GM19468 (cell line): ENCODE measurements around the gene TEAD1.

Source experiments
- ATAC-seq: cut with Tn5 transposase; IDR thresholded peaks from one replicate; pipeline ENCODE4 v1.9.1; 2021; ENCODE audit warnings: mild to moderate bottlenecking, moderate library complexity, moderate number of reproducible peaks; ENCODE audit not compliant: unreplicated experiment; ENCODE audit errors: extremely low read depth

The TEAD1 gene

DNA sequence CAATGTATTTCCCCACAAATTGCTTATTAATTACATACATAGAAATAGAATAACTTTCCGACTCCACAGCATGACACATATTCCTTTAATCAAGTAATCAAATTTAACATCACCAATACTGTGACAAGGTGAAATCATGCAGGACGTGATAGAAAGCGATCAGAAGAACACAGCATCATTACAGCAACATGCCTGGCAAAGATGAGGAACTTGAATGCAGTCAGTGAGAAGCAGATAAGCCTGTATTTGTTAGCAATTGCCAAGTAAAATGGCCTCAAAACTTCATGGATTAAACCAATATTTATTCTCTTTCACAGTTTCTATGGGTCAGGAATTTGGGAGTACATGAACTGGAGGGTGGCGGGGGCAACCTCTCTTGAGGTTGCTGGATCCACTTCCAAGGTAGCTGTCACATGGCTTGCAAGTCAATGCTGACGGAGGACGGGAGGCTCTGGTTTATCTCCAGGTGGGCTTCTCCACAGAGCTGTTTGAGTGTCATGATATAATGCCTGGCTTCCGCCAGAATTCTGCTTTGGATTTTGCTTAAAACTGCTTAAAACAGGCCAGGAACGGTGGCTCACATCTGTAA lies 12.0 kb upstream of the TEAD1 start:
- ATAC-seq: no peak

DNA sequence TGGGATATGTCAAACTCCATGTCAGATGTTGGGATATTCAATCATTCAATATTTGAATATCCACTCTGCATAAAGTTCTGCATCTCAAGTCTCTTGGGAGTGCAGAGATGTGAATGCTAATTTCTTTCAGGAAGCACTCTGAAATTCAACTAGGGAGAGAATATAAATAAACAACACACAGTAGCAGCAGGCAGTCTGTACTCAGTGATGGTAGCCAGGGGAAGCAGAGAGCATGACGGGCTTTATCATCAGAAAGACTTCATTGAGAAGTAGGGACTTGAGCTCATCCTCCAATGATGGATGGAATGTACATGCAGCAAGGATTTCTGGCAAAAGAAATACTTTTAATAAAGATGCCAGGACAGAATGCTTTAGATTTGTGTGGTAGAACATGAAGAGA lies 9.8 kb upstream of the TEAD1 start:
- ATAC-seq: no peak

DNA sequence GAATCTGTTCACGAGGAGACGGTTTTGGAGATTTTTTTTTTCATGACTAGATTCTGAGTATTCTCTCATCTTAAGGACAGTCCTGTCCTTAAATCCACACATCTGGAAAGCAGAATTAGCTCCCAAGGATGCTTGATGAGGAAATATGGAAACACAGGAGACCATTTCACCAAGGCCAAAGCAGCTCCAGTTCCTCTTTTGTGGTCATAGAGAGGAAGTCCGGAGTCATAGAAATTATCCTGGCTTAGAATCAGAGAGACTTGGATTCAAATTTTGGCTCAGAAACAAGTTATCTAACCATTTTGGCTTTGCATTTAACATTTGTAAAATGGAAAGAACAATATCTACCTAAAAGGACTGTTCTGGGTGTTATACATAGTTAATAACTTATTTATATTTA lies 7.3 kb upstream of the TEAD1 start:
- ATAC-seq: no peak

DNA sequence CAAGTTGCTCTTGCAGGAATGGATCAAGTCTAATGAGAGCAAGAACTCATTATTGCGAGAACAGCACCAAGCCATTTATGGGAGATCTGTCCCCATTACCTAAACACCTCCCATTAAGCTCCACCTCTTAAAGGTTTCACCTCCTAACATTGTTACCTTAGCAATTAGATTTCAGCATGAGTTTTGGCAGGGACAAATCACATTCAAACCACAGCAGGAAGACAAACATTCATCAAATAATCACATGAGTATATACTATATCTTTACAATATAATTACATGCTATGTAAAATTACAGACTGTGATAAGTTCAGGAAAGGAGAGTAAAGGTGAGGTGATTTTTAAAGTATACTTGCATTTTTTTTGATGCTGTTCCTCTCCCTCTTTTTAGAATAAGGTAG lies 6.6 kb upstream of the TEAD1 start:
- no peak for ATAC-seq

DNA sequence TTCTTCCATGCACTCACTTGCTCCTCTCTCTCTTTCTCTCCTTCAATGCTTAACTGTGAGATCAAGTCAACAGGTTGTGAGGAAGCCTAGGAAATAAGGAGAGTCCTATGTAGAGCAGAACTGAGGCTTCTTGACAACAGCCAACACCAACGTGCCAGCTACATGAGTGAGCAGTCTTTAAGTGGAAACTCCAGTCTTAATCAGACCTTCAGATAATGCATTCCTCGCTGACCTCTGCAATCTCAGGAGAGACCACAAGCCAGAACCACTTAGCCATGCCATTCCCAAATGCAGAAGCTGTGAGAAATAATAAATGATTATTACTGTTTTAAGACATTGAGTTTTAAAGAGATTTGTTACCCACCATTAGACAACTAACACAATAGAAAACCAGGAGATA lies 6.1 kb upstream of the TEAD1 start:
- ATAC-seq: no peak

DNA sequence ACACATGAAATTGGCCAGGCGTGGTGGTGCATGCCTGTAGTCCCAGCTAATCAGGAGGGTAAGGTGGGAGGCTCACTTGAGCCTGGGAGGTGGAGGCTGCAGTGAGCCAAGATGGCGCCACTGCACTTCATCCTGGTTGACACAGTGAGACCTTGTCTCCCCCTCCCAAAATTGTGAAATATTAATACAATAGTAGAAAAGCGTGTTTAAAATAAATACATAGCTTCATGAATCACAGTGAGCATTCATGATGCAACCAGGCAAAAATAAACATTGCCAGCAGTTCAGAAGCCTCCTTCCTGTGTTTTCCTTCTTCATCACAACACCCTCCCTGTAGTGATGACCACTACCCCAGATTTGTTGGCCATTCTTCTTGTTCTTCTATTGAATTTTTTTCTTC lies 4.3 kb upstream of the TEAD1 start:
- ATAC-seq: no peak

DNA sequence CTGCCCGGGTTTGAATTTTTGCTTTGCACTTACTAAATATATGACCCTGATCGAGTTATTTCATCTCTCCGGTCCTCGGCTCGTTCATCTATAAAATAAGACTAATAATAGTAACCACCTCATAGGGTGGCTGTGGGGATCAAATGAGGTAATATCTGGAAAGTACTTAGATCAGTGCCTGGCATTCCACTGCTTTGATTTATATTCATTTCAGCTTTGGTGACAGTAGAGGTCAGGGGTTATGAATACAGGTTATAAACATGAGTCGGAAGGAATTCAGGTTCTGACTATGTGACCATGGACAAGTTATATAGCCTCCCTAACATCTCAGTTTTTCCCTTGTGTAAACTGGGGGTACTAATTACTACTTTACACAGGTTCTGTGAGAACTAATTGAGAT lies 2.9 kb upstream of the TEAD1 start:
- ATAC-seq: no peak

DNA sequence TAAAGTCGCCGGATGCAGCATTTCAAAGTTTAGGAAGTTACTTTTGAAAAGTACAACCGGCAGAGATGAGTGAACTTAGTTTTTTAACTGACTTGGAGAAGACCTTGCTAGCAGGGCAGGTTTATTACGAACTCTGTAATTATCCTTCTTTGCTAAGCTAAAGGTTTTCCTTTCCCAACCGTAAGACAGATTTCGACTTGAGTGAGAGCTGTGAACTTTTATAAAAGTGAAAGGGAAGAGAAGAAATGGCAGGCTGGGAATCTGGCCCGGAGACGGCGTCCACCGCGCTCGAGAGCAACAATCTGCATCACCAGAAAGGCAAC lies 659 bp upstream of the TEAD1 start:
- no peak for ATAC-seq

DNA sequence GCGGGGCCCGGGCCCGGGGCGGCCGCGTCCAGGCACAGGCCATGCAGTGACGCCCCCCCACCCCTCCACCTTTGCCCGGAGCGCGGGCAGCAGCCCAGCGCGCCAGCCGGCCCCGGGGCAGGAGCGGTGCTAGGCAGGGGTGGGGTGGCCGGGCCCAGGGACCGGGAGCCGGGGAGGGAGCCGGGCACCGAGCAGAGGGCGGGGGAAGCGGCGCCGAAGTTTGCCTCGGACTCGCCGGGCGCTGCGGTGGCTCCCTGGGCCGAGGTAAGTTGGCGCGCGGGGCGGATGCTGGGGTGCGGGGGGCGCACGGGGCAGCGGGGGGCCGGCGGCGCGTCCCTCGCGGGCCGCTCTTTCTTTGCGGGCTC lies 332 bp downstream of the TEAD1 start:
- no peak for ATAC-seq

DNA sequence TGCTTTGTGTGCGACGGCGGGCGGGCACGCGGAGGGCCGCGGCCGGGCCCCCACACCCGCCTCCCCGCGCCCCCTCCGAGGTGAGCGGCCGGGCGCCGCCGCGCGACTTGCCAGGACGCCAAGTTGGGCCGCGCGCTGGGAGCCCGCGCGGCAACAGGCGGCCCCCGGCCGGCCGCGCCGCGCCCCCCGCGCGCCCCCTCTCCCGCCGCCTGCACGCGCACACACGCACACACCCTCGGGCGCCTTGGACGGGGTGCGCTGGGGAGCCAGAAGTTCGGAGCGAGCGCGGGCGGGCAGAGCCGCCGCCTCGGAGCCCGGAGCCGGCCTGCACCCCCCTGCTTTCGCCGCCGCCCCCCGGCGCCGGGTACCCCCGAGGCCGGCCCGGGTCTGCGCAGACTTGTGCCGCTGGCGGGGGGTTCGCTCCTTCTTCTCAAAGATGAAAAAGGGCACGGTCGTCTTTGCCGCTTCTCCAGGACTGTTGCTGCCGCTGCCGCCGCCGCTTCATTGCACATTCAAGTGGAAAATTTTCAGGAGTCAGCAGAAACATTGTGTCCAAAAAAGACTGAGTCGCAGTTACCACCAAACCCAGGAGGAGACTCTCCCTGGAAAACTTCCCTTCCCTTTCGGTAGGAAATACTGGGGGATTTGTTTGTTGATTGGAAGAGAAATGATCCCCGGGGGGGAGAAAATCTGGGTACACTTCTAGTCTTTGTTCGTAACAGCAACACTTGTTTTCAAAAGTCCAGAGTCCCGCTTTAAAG lies 895 bp downstream of the TEAD1 start:
- no peak for ATAC-seq

DNA sequence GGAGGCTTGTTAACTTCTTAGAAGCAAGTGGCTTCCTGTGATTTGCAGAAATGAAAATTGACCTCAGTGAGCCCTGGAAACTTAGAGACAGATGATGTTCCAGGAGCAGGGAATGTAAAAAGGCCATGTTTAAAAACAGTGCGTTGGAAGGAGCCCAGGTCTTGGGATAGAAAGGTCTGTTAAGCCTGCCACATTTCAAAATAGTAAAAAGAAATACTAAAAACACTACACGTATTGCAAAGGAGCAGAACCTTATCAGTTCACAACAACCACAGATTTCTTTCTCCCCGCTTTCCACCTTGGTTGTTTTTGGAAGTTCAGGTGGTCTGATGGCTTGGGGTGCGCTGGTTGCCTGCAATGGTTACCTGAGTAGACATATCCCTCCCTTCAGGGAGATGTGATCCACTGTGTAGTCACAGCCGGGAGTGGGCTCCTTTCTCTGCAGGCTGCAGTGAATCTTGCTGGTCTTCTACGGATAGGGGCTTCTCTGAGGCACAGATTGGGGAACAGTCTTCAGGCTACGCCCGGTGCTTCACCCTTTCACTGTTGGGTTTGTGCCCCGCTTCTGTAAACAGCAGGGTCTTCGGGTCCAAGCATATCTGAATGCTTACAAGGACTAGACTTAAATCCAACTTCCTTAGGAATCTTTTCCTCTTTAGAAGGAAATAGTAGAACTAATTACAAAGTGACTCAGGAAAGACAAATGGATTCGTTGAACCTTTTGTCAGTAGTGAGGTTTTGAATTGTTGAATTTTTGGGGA lies 1.9 kb downstream of the TEAD1 start:
- ATAC-seq: no peak

DNA sequence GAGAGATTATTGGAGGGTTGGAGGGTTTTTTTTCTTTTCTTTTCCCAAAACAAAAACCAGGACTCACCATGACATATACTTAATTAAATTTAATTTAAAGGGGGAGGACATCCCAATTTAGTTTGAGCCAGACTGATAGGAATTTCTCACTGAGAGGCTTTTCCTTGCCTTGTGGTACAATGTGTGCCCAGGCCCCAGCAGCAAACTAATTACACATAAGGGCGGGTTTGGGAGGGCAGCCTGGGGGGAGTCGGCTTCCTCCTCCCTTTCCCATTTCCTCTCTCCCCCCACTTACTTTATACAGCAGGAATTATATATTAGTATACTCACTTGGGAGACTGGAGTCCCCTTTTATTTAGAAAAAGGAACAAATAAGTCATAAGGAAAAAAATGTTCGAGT lies 2.9 kb downstream of the TEAD1 start:
- no peak for ATAC-seq

DNA sequence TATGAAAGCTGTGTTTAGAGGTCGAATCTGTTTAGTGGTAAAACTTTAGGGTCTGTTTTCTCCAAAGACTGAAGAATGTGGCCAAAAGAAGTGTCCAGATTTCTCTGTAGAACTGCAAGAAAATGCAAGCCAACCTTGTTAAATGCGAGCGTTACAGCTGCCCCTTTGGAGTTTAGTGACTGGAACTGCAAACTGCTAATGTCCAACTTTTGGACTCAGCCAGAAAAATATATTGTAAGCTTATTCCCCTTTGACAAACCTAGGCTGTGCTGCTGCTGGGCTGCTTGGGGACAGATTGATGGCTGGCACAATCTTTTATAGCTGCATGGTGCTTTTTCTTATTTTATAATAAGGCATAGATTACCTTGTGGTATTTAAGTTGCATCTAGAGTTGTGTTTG lies 3.9 kb downstream of the TEAD1 start:
- ATAC-seq: no peak

DNA sequence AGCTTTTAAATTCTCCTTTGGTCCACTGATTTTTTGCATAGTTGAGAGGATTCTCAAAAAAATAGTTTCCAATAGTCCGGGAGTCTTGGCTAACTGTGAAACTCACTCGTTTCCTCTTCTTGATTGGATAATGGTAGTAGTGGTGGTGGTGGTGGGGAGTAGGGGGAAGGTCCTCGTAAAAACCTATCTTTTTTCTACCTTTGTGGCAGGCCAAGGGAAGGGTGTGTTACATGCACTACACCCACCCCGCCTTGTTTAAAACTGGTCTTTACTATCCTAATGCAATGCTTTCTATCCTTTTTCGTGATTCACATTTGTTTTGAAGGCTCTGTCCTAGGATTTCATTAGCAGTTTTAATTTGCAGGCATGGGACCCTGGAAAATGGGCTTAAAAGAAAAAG lies 4.8 kb downstream of the TEAD1 start:
- no peak for ATAC-seq

DNA sequence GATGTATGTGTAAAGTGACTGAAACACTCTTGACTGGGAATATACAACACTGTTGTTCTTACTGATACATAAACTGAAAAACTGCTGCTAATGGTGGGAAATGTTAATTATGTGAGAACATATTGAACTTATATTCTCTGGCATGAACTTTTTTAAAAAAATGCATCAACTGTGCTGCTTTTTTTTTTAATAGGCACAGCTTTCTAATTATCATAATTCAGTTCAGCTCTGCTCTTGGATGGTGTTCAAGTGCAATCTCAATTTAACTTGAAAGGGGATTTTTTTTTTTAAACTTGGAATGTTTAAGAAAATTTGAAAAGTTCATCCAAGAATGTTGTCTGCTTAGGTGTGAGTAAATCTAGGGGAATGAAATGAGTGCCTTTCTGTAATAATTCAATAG lies 5.2 kb downstream of the TEAD1 start:
- ATAC-seq: no peak

DNA sequence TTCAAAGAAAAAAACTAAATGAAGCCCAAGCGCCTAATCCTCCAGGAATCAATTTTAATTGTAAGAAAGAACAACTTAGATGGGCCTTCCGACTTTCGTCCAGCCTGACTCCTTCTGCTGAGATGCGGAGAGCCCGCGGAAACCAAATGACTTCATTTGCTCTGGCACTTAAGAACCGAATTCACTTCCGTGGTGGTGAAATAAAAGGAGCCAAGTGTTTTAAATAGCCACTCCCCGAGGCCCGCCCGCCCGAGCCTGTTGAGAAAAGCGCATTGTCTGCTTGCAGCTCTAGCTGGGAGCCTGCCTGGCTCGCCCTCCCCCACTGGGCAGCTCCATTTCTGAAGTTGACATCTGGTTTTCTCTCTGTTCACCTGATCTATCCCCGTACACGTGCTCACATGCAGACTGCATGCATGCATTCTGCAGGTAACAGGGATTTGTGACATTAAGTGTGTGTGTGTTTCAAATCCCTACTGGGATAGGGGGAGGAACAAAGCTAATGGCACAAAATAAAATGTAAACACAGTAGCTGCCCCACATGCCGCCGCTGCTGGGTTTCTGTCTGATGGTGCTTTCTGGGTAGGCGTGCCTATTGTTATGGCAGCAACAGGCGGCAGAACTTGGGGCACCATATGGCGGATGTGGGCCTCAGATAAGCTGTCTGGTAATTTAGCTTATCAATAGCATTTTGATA lies 6.2 kb downstream of the TEAD1 start:
- no peak for ATAC-seq

DNA sequence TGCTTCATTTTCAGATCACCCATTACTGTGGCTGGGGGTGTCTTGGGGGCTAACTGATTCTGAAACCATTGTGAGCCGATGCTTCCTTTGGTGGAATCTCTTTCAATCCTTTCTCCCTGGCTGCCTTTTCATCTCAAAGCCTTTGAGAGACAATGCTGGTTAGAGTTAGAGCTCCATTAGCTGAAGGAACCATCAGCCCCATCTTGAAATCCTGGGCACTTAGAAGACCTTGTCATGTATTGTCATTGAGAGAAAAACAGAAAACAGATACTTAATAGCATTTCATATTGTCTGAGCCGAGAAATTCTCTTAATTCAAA lies 6.7 kb downstream of the TEAD1 start:
- ATAC-seq: no peak

DNA sequence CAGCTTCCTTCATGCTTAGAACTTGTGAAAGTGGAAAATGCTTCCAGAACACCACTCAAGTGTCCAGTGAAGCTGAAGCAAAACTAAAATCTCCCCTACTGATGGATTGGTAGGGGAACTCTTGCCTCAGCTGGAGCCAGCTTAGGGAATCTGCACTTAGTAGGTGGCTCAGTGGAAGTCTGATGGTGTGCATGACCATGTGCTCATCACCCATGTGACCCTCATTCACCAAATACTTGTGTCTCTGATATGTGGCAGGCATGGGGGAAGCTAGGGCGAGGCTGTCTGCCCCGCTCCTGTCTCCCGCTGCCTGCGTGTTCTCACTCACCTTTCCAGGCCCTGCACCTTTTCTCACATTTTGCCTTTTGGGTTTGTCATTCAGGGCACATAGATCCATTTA lies 7.2 kb downstream of the TEAD1 start:
- ATAC-seq: no peak

DNA sequence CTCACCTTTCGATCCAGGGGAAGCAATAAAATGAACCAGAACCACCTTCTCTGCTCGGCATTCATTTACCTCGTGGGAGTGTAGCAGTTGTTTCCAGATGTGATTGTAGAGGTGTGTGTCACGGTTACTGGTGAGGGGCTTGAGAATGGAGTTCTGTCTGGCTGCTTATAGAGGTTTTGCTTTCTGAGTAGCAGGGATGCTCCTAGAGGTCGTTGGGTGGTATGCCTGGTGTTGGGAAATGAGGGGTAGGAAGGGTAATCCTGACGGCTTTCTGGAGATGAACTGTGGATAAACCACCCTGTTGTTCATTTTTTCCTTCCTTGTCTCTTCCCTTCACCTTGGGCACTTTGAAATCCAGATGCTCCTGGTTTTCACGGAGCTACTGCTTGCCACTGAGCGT lies 8.1 kb downstream of the TEAD1 start:
- no peak for ATAC-seq

DNA sequence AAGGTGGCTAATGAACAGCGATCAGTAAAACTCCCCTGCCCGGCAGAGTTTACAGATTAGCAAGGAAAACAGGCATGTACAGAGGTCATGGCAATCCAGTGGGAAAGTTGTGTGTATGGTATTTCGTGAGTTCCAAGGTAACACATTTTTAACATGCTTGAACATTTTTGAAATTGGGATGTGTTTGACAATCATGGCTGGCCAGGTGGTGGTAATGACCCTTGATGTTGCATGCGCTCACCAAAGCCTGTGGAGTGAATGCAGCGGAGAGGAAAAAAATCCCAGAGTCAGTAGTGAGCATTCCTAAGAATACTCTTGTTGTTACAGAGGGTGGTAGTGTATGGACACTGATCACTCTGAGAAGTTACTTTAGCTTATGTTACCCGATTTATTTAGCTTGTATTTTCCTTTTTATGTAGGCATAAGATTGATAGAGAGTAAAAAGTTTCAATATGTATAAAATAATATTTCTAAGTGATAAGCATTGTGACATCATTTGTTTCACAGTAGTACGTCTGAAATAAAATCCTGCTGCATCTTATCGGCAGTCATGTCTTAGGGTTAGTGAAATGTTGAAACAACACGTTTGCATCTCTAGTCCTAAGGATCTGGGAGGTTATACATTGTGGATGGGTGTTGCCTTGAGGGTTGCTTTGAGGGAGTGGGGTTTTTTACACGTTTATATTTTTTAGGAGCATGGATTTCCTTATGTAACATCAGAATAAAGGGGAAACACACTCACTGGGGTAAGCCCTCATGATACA lies 8.7 kb downstream of the TEAD1 start:
- ATAC-seq: no peak

DNA sequence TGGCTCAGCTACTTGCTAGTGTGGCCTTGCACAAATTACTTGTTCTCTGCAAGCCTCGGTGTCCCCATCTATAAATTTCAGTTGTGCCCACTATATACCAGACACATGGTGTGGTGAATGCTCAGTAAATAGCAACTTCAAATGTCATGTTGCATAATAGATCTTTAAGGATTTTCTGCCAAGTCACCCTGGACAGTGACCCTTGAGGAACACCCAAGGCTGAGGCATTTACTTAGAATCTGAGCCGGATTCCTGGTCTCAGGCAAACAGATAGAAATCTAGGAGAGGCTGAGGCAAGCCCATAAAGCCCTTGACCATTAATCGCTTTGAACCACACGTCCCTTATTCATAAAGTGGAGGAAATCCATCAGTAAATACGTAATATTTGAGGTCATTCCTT lies 9.7 kb downstream of the TEAD1 start:
- no peak for ATAC-seq
